GM23338 (cell line): ENCODE data around the gene UBASH3A.

Experiments used
- CREB1 ChIP-seq: fragments of 250-450 bp; sonication (Bioruptor Pico); IDR thresholded peaks from 2 replicates; pipeline ENCODE4 v1.5.0; 2020; ENCODE audit warnings: low read depth, mild to moderate bottlenecking, moderate library complexity
- CTCF ChIP-seq, 2 experiments: fragments of 200-600 bp in 1 of 2; sonication (generic) in 1 of 2; conservative IDR thresholded peaks; 2 replicates each; pipeline versions ENCODE4 v1.5.1 to v1.6.1; 2016 to 2017; ENCODE audit warnings: antibody characterized with exemption in 2 of 2, low read depth in 2 of 2, mild to moderate bottlenecking in 2 of 2, moderate library complexity in 1 of 2
- EZH2 ChIP-seq: fragments of 200-600 bp; sonication (generic); IDR thresholded peaks from one replicate; pipeline ENCODE4 v1.8.0; 2017; ENCODE audit warnings: antibody characterized with exemption, mild to moderate bottlenecking, low read depth; ENCODE audit not compliant: unreplicated experiment
- EZH2phosphoT487 ChIP-seq: fragments of 200-600 bp; sonication (generic); IDR thresholded peaks from one replicate; pipeline ENCODE4 v1.8.1; 2018; ENCODE audit warnings: antibody characterized with exemption; ENCODE audit not compliant: unreplicated experiment
- JUNB ChIP-seq: IDR thresholded peaks from one replicate; pipeline ENCODE4 v1.6.1; 2016; ENCODE audit warnings: antibody characterized with exemption; ENCODE audit not compliant: unreplicated experiment
- POLR2AphosphoS5 ChIP-seq: IDR thresholded peaks from 2 replicates; pipeline ENCODE4 v1.6.1; 2016; ENCODE audit warnings: antibody characterized with exemption, low read depth
- REST ChIP-seq: IDR thresholded peaks from one replicate; pipeline ENCODE4 v1.6.1; 2018; ENCODE audit warnings: antibody characterized with exemption; ENCODE audit not compliant: unreplicated experiment
- ZNF331 ChIP-seq: fragments of 250-450 bp; sonication (Bioruptor Pico); IDR thresholded peaks from 2 replicates; pipeline ENCODE4 v1.5.0; 2020; ENCODE audit warnings: low read depth, mild to moderate bottlenecking, moderate library complexity

- TF ChIP-seq ZNF331 (CRISPR knock-in tag) (no peak), CREB1 (CRISPR knock-in tag) (no peak), CTCF (conservative IDR thresholded peaks at IDR 0.05; ENCODE audit: low read depth in 2 of 2) (no peak), EZH2 (no peak), POLR2AphosphoS5 (no peak), EZH2phosphoT487 (no peak), JUNB (no peak), REST (no peak)
Measured at GRCh38 chr21:42425591-42425990, 21.9 kb downstream of the UBASH3A start.
